ENCODE measurements around the gene WDR72.
"Not testable (repeated sequence)": the region's sequence is repeated elsewhere in the genome, so short reads cannot be mapped to it uniquely, and the experiment has no call there.

Gene WDR72

GRCh38 chr15:53588773-53589172, 170.7 kb downstream of the WDR72 start:
- no peak for DNase-seq

- DNase-seq = peak; percentile 28 to 44 (median 39)
Measured at GRCh38 chr15:53586799-53587198, 172.7 kb downstream of the WDR72 start.

GRCh38 chr15:53581513-53581912, 177.9 kb downstream of the WDR72 start:
- DNase-seq = no peak

GRCh38 chr15:53580366-53580765, 179.1 kb downstream of the WDR72 start:
- no peak for DNase-seq

- DNase-seq = no peak
Measured at GRCh38 chr15:53576841-53577240, 182.6 kb downstream of the WDR72 start.

- DNase-seq = no peak
Measured at GRCh38 chr15:53573091-53573490, 186.4 kb downstream of the WDR72 start.

- no peak for DNase-seq
Measured at GRCh38 chr15:53569751-53570480, 189.5 kb downstream of the WDR72 start.

GRCh38 chr15:53566912-53567311, 192.6 kb downstream of the WDR72 start:
- DNase-seq = no peak

GRCh38 chr15:53565721-53566120, 193.7 kb downstream of the WDR72 start:
- no peak for DNase-seq

GRCh38 chr15:53564647-53565046, 194.8 kb downstream of the WDR72 start:
- DNase-seq = no peak

GRCh38 chr15:53563627-53564026, 195.8 kb downstream of the WDR72 start:
- DNase-seq = no peak

- DNase-seq = no peak
Measured at GRCh38 chr15:53559364-53560277, 199.8 kb downstream of the WDR72 start.

- DNase-seq = no peak
Measured at GRCh38 chr15:53558384-53558783, 201.1 kb downstream of the WDR72 start.

GRCh38 chr15:53555226-53555625, 204.2 kb downstream of the WDR72 start:
- no peak for DNase-seq

- DNase-seq = no peak
Measured at GRCh38 chr15:53549697-53550305, 209.7 kb downstream of the WDR72 start.

GRCh38 chr15:53548236-53548635, 211.2 kb downstream of the WDR72 start:
- no peak for DNase-seq

GRCh38 chr15:53540626-53541300, 218.7 kb downstream of the WDR72 start:
- not testable (repeated sequence) for DNase-seq

- DNase-seq = no peak
Measured at GRCh38 chr15:53539878-53540277, 219.6 kb downstream of the WDR72 start.

GRCh38 chr15:53536479-53537120, 222.9 kb downstream of the WDR72 start:
- no peak for DNase-seq

GRCh38 chr15:53535886-53536285, 223.6 kb downstream of the WDR72 start:
- DNase-seq = no peak

GRCh38 chr15:53534105-53534839, 225.2 kb downstream of the WDR72 start:
- DNase-seq = no peak

GRCh38 chr15:53530761-53531160, 228.7 kb downstream of the WDR72 start:
- DNase-seq = no peak

Data from suppressor macrophage treated with lipopolysaccharide for 1 hour (primary cell).